HEK293T (cell line): Measurements from ENCODE around the gene SLC38A10.

Experiments used
- ARNT ChIP-seq: fragments of 450-650 bp; IDR thresholded peaks from 2 replicates; pipeline ENCODE4 v1.6.1; 2017; ENCODE audit warnings: mild to moderate bottlenecking
- BHLHE40 ChIP-seq: fragments of 450-650 bp; IDR thresholded peaks from 2 replicates; pipeline ENCODE4 v1.6.1; 2016; ENCODE audit warnings: mild to moderate bottlenecking, moderate library complexity, borderline replicate concordance
- ELF4 ChIP-seq: fragments of 450-650 bp; IDR thresholded peaks from 2 replicates; pipeline ENCODE4 v1.6.1; 2017; ENCODE audit warnings: antibody characterized with exemption
- FOXA1 ChIP-seq: fragments of 450-650 bp; IDR thresholded peaks from 2 replicates; pipeline ENCODE4 v1.6.1; 2016; ENCODE audit warnings: mild to moderate bottlenecking
- FOXM1 ChIP-seq: fragments of 450-650 bp; IDR thresholded peaks from 2 replicates; pipeline ENCODE4 v1.6.1; 2017; ENCODE audit warnings: mild to moderate bottlenecking, borderline replicate concordance
- NFRKB ChIP-seq: fragments of 450-650 bp; IDR thresholded peaks from 2 replicates; pipeline ENCODE4 v1.6.1; 2016; ENCODE audit warnings: mild to moderate bottlenecking, moderate library complexity
- SP1 ChIP-seq: fragments of 450-650 bp; IDR thresholded peaks from 2 replicates; pipeline ENCODE4 v1.6.1; 2017
- TF ChIP-seq, protein P1 (sequence below): fragments of 450-650 bp; IDR thresholded peaks from 2 replicates; pipeline ENCODE4 v1.6.1; 2016

- TF ChIP-seq NFRKB (no peak), BHLHE40 (no peak), SP1 (no peak), FOXM1 (no peak), FOXA1 (no peak), ELF4 (no peak), ARNT (no peak)
- TF ChIP-seq, protein P1, sequence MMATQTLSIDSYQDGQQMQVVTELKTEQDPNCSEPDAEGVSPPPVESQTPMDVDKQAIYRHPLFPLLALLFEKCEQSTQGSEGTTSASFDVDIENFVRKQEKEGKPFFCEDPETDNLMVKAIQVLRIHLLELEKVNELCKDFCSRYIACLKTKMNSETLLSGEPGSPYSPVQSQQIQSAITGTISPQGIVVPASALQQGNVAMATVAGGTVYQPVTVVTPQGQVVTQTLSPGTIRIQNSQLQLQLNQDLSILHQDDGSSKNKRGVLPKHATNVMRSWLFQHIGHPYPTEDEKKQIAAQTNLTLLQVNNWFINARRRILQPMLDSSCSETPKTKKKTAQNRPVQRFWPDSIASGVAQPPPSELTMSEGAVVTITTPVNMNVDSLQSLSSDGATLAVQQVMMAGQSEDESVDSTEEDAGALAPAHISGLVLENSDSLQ = no peak
Measured at GRCh38 chr17:81298325-81298990, 3.4 kb upstream of the SLC38A10 start.
